DOHH2 (cell line): ENCODE data around the gene TIGIT.

ENCODE experiments used
- H3F3A ChIP-seq: fragments of 200-600 bp; sonication (generic), shearing (Covaris generic); 2 replicates; pipeline ENCODE4 v1.6.0; 2016; ENCODE audit warnings: antibody characterized with exemption, mild to moderate bottlenecking; ENCODE audit not compliant: control insufficient read depth, insufficient read depth
- H3K27ac ChIP-seq: fragments of 200-600 bp; sonication (generic); 2 replicates; pipeline ENCODE4 v1.5.1; 2014; ENCODE audit warnings: low read depth, mild to moderate bottlenecking, low read length, moderate library complexity
- H3K27me3 ChIP-seq: fragments of 200-600 bp; sonication (generic); 2 replicates; pipeline ENCODE4 v1.6.1; 2014; ENCODE audit warnings: mild to moderate bottlenecking, low read length, mixed read lengths; ENCODE audit not compliant: control insufficient read depth
- H3K36me3 ChIP-seq: fragments of 200-600 bp; sonication (generic); 2 replicates; pipeline ENCODE4 v1.6.1; 2014; ENCODE audit warnings: mild to moderate bottlenecking, low read length, moderate library complexity, mixed read lengths; ENCODE audit not compliant: control insufficient read depth
- H3K4me1 ChIP-seq: fragments of 200-600 bp; sonication (generic); 2 replicates; pipeline ENCODE4 v1.6.1; 2014; ENCODE audit warnings: mild to moderate bottlenecking, low read length, mixed read lengths; ENCODE audit not compliant: control insufficient read depth
- H3K4me2 ChIP-seq: fragments of 200-600 bp; sonication (generic); 2 replicates; pipeline ENCODE4 v1.6.0; 2014; ENCODE audit warnings: mild to moderate bottlenecking, low read length, moderate library complexity
- H3K4me3 ChIP-seq: fragments of 200-600 bp; sonication (generic); 2 replicates; pipeline ENCODE4 v1.5.1; 2014; ENCODE audit warnings: mild to moderate bottlenecking, low read length, mixed read lengths
- H3K79me2 ChIP-seq: fragments of 200-600 bp; sonication (generic); 2 replicates; pipeline ENCODE4 v1.6.1; 2014; ENCODE audit warnings: mild to moderate bottlenecking, low read length, mixed read lengths; ENCODE audit not compliant: control insufficient read depth
- H3K9me2 ChIP-seq: fragments of 200-600 bp; sonication (generic); replicated peaks from 2 replicates; pipeline ENCODE4 v1.6.1; 2014; ENCODE audit warnings: mild to moderate bottlenecking, low read length, mixed read lengths; ENCODE audit not compliant: control insufficient read depth
- H3K9me3 ChIP-seq: fragments of 200-600 bp; sonication (generic); 2 replicates; pipeline ENCODE4 v1.6.1; 2014; ENCODE audit warnings: antibody characterized with exemption, low read length, mixed read lengths; ENCODE audit not compliant: control insufficient read depth, insufficient read depth
- H4K20me1 ChIP-seq: fragments of 200-600 bp; sonication (generic); 2 replicates; pipeline ENCODE4 v1.6.0; 2014; ENCODE audit warnings: low read depth, mild to moderate bottlenecking, antibody characterized with exemption, low read length, moderate library complexity; ENCODE audit not compliant: control insufficient read depth, insufficient read depth
- CTCF ChIP-seq: fragments of 200-600 bp; sonication (generic); IDR thresholded peaks from one replicate; pipeline ENCODE4 v1.5.1; 2014; ENCODE audit warnings: antibody characterized with exemption, mild to moderate bottlenecking, low read depth, low read length; ENCODE audit not compliant: poor library complexity, severe bottlenecking
- EZH2phosphoT487 ChIP-seq: fragments of 200-600 bp; sonication (generic); IDR thresholded peaks from 2 replicates; pipeline ENCODE4 v1.6.1; 2017; ENCODE audit warnings: borderline replicate concordance, mild to moderate bottlenecking, antibody characterized with exemption, low read length, moderate library complexity, mixed read lengths

TIGIT gene

GRCh38 chr3:114356066-114356465 lies 62.2 kb downstream of the TIGIT start:
- Histone ChIP-seq H3K4me3 (no peak overlapping the region), H4K20me1 (no peaks in the 10 kb centered on the region), H3K9me3 (no peaks in the 10 kb centered on the region), H3K4me2 (no peak overlapping the region), H3K27me3 (no peaks in the 10 kb centered on the region), H3F3A (no peaks in the 10 kb centered on the region), H3K27ac (no peak overlapping the region), H3K4me1 (no peaks in the 10 kb centered on the region), H3K36me3 (peaks cover 6% of the 10 kb centered on the region), H3K79me2 (no peaks in the 10 kb centered on the region), H3K9me2 (no peaks in the 10 kb centered on the region)
- no peak for TF ChIP-seq CTCF
- no peak for TF ChIP-seq EZH2phosphoT487

- Histone ChIP-seq H3K79me2 (no peaks in the 10 kb centered on the region), H3K36me3 (peaks cover 2% of the 10 kb centered on the region), H3K4me1 (no peaks in the 10 kb centered on the region), H4K20me1 (no peaks in the 10 kb centered on the region), H3K9me3 (no peaks in the 10 kb centered on the region), H3K27ac (no peak overlapping the region), H3F3A (no peaks in the 10 kb centered on the region), H3K9me2 (no peaks in the 10 kb centered on the region), H3K4me3 (no peak overlapping the region), H3K27me3 (no peaks in the 10 kb centered on the region), H3K4me2 (no peak overlapping the region)
- no peak for TF ChIP-seq EZH2phosphoT487
- TF ChIP-seq CTCF = no peak
Measured at GRCh38 chr3:114356525-114356924, 62.7 kb downstream of the TIGIT start.
